GM15510 (cell line): ENCODE data around the gene COX14.
A peak's percentile ranks its signal among the peaks of the same experiment; 100 is the strongest.

ENCODE experiments used
- POLR2A ChIP-seq: IDR thresholded peaks from 3 replicates; pipeline ENCODE4 v1.6.1; 2011; ENCODE audit warnings: borderline replicate concordance; ENCODE audit not compliant: insufficient read length; ENCODE audit errors: extremely low read depth

COX14 gene

GRCh38 chr12:50151047-50151687 lies 39.1 kb downstream of the COX14 start:
- no peak for TF ChIP-seq POLR2A

- TF ChIP-seq POLR2A: no peak
Measured at GRCh38 chr12:50156641-50157040, 44.6 kb downstream of the COX14 start.

- no peak for TF ChIP-seq POLR2A
Measured at GRCh38 chr12:50157259-50157658, 45.2 kb downstream of the COX14 start.

- no peak for TF ChIP-seq POLR2A
Measured at GRCh38 chr12:50160643-50161042, 48.6 kb downstream of the COX14 start.

- no peak for TF ChIP-seq POLR2A
Measured at GRCh38 chr12:50162230-50162629, 50.2 kb downstream of the COX14 start.

GRCh38 chr12:50164963-50165362 lies 52.9 kb downstream of the COX14 start:
- TF ChIP-seq POLR2A: no peak

GRCh38 chr12:50166799-50167048 lies 54.7 kb downstream of the COX14 start:
- TF ChIP-seq POLR2A: no peak

GRCh38 chr12:50167049-50167828 lies 55.2 kb downstream of the COX14 start, which contains the start of gene CERS5:
CERS5 (minus strand) TSS chr12:50167369; CDS start chr12:50167297, 72 bp downstream.
- TF ChIP-seq POLR2A: peak; percentile 73
